Inferior parietal cortex (tissue), 1 donor: ENCODE measurements around the gene AATK.

Source experiments
- DNase-seq: peaks from one replicate; pipeline ENCODE4 v3.0.0-alpha.2; 2016; ENCODE audit errors: extremely low spot score

The AATK gene

GRCh38 chr17:81180836-81181810 is 15.1 kb upstream of the AATK start:
- no peak for DNase-seq

GRCh38 chr17:81179861-81180260 is 13.8 kb upstream of the AATK start:
- no peak for DNase-seq

- DNase-seq: no peak
Observed at GRCh38 chr17:81179220-81179619, 13.2 kb upstream of the AATK start.

- DNase-seq: no peak
Observed at GRCh38 chr17:81178136-81179091, 12.4 kb upstream of the AATK start.

- DNase-seq: no peak
Observed at GRCh38 chr17:81176666-81177065, 10.6 kb upstream of the AATK start.

GRCh38 chr17:81173762-81174155 is 7.7 kb upstream of the AATK start:
- no peak for DNase-seq

- DNase-seq: no peak
Observed at GRCh38 chr17:81173052-81173761, 7.2 kb upstream of the AATK start.

- DNase-seq: no peak
Observed at GRCh38 chr17:81171941-81172340, 5.9 kb upstream of the AATK start.

GRCh38 chr17:81170727-81171494 is 4.9 kb upstream of the AATK start:
- DNase-seq: no peak

GRCh38 chr17:81169870-81170309 is 3.9 kb upstream of the AATK start:
- DNase-seq: no peak

GRCh38 chr17:81167638-81168037 is 1.6 kb upstream of the AATK start:
- no peak for DNase-seq

GRCh38 chr17:81167194-81167524 is 1.1 kb upstream of the AATK start:
- no peak for DNase-seq

GRCh38 chr17:81165246-81166032 is 582 bp downstream of the AATK start, which contains the start of gene PVALEF:
Gene PVALEF (plus strand): TSS chr17:81165507. CDS start chr17:81181227, 15,720 bp downstream.
- no peak for DNase-seq

- peak; percentile 61 for DNase-seq
Observed at GRCh38 chr17:81164371-81165245, 1.4 kb downstream of the AATK start.

GRCh38 chr17:81163703-81164370 is 2.2 kb downstream of the AATK start:
- DNase-seq: no peak

- DNase-seq: no peak
Observed at GRCh38 chr17:81163051-81163695, 2.8 kb downstream of the AATK start.

GRCh38 chr17:81162491-81162890 is 3.5 kb downstream of the AATK start:
- DNase-seq: no peak

GRCh38 chr17:81161972-81162371 is 4.0 kb downstream of the AATK start:
- DNase-seq: no peak
